ENCODE data around the gene FLVCR2. TPM values are rescaled to one million over a fixed set of nuclear protein-coding genes. Genes with fewer than 3 reads are reported as not detected.

Gene FLVCR2
- total RNA-seq, 2 donors from 2014 or later = under 0.01 to 1.3 TPM

DNA sequence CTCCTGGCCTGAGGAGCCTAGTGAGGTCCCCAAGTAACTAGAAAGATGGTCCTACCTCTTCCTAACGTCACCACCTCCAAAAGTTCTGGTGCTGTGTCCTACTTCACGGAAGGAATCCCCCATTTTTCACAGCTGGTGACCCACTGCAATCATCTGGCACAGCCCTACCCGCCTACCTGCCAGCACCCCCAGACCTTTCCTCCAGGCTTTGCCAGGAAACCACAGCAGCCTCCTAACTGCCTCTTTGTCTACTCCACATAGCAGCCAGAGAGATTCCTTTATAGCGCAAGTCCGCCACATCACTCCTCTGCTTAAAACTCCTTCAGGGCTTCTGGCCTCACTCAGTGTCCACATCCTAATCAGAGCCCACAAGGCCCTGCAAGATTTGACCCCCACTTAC lies 13.4 kb upstream of the FLVCR2 start:
- Histone ChIP-seq H3K27ac (no peak overlapping the region), H3K36me3 (replicated peaks in 1 of 2; ENCODE audit: insufficient read depth in 1 of 2, low read depth in 2 of 2) (no peaks in the 10 kb centered on the region), H3K4me1 (peaks cover 10% of the 10 kb centered on the region), H3K4me3 (no peak overlapping the region), H3K27me3 (no peaks in the 10 kb centered on the region), H3K9me3 (no peaks in the 10 kb centered on the region)
- 88 to 90% methylated on average over 5 of the region's 5 CpGs for WGBS, 2 donors
- no peak for TF ChIP-seq POLR2A (IDR thresholded peaks at IDR 0.05)
- TF ChIP-seq, protein P1, sequence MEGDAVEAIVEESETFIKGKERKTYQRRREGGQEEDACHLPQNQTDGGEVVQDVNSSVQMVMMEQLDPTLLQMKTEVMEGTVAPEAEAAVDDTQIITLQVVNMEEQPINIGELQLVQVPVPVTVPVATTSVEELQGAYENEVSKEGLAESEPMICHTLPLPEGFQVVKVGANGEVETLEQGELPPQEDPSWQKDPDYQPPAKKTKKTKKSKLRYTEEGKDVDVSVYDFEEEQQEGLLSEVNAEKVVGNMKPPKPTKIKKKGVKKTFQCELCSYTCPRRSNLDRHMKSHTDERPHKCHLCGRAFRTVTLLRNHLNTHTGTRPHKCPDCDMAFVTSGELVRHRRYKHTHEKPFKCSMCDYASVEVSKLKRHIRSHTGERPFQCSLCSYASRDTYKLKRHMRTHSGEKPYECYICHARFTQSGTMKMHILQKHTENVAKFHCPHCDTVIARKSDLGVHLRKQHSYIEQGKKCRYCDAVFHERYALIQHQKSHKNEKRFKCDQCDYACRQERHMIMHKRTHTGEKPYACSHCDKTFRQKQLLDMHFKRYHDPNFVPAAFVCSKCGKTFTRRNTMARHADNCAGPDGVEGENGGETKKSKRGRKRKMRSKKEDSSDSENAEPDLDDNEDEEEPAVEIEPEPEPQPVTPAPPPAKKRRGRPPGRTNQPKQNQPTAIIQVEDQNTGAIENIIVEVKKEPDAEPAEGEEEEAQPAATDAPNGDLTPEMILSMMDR (IDR thresholded peaks at IDR 0.05) = no peak
- DNase-seq (no peak), ATAC-seq (no peak)
- intact Hi-C loops (cut with DNase I) = loop anchor here (5.0 kb wide), 1 partner anchor 253 kb away; no protein-coding TSS in a partner anchor

DNA sequence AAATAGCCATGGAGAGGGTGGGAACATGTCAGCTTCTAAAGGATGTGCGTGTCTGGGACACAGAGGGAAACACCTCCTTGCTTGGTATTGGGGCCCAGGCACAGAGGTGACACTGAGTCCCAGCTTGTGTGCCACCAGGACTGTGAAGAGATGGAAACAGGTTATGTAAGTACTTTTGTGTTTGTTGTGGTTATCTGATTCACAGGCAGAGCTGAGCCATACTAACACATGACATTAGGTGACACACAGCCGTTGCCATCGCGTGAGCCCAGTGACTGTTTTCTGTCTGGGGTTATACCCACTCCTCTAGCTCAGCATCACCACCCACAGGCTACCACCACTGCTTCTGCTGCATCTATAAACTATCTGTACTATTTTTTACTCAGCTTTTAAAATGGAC lies 12.1 kb upstream of the FLVCR2 start:
- Histone ChIP-seq H3K9me3 (no peaks in the 10 kb centered on the region), H3K4me1 (no peaks in the 10 kb centered on the region), H3K27ac (no peak overlapping the region), H3K27me3 (no peaks in the 10 kb centered on the region), H3K4me3 (no peak overlapping the region), H3K36me3 (replicated peaks in 1 of 2; ENCODE audit: insufficient read depth in 1 of 2, low read depth in 2 of 2) (no peaks in the 10 kb centered on the region)
- intact Hi-C loops (cut with DNase I) = loop anchor here (5.0 kb wide), 1 partner anchor 254 kb away; no protein-coding TSS in a partner anchor
- ATAC-seq = no peak
- TF ChIP-seq POLR2A (IDR thresholded peaks at IDR 0.05) = no peak
- TF ChIP-seq, protein P1 (IDR thresholded peaks at IDR 0.05) = no peak
- DNase-seq = no peak
- 43 to 47% methylated on average over 4 of the region's 4 CpGs for WGBS, 2 donors

DNA sequence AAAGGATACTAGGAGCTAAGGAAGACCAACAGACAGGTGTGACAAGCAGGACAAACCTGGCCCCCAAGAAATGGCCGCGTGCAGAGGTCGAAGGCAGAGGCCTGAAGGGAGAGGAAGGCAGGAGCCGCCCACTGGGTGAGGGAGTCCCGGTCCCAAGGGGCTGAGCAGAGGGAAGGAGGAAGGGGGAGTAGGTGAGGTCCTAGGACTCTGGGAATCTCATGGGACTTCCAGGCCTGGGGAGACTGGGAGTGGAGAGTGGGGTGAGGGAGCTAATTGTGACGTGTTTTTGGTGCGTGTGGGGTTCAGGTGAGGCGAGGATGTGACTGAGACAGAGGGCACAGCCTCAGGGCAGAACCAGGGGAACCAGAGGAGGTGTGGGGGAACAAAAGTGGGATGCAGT lies 11.7 kb upstream of the FLVCR2 start:
- TF ChIP-seq POLR2A (IDR thresholded peaks at IDR 0.05) = no peak
- TF ChIP-seq, protein P1 (IDR thresholded peaks at IDR 0.05) = no peak
- no peaks in the 10 kb centered on the region for H3K36me3 ChIP-seq (replicated peaks in 1 of 2; ENCODE audit: insufficient read depth in 1 of 2, low read depth in 2 of 2)
- intact Hi-C loops (cut with DNase I) = loop anchor here (5.0 kb wide), 1 partner anchor 254 kb away; no protein-coding TSS in a partner anchor
- H3K4me1 ChIP-seq = no peaks in the 10 kb centered on the region
- no peak overlapping the region for H3K4me3 ChIP-seq
- WGBS, 2 donors = 72 to 81% methylated on average over 8 of the region's 8 CpGs
- no peaks in the 10 kb centered on the region for H3K27me3 ChIP-seq
- H3K27ac ChIP-seq = no peak overlapping the region
- DNase-seq (no peak), ATAC-seq (no peak)
- no peaks in the 10 kb centered on the region for H3K9me3 ChIP-seq

DNA sequence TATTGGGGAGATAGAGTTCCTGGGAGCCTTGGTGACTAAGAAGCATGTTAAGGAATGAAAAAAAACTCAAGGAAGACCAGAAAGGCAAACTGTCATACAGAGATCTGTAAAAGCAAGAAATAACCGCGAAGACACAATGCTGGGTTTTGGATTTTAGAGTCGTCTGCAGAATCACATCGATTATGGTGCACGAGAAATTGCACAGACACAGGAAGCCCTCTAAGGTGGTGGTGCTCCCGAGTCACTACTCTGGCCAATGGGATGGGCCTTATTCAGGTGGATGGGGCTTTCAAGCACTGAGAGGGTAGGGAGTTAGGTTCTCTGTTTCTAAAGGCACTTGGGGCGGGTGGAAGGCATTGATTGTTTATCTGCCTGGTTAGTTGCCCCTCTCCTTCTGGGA lies 10.3 kb upstream of the FLVCR2 start:
- H3K27ac ChIP-seq = no peak overlapping the region
- no peak for DNase-seq
- no peaks in the 10 kb centered on the region for H3K9me3 ChIP-seq
- H3K4me1 ChIP-seq = no peaks in the 10 kb centered on the region
- ATAC-seq = no peak
- intact Hi-C loops (cut with DNase I) = loop anchor here (5.0 kb wide), 1 partner anchor 256 kb away; no protein-coding TSS in a partner anchor
- WGBS, 2 donors = 78 to 79% methylated on average over 6 to 7 of the region's 7 CpGs
- no peaks in the 10 kb centered on the region for H3K27me3 ChIP-seq
- TF ChIP-seq POLR2A (IDR thresholded peaks at IDR 0.05) = no peak
- TF ChIP-seq, protein P1 (IDR thresholded peaks at IDR 0.05) = no peak
- no peaks in the 10 kb centered on the region for H3K36me3 ChIP-seq (replicated peaks in 1 of 2; ENCODE audit: insufficient read depth in 1 of 2, low read depth in 2 of 2)
- H3K4me3 ChIP-seq = no peak overlapping the region

DNA sequence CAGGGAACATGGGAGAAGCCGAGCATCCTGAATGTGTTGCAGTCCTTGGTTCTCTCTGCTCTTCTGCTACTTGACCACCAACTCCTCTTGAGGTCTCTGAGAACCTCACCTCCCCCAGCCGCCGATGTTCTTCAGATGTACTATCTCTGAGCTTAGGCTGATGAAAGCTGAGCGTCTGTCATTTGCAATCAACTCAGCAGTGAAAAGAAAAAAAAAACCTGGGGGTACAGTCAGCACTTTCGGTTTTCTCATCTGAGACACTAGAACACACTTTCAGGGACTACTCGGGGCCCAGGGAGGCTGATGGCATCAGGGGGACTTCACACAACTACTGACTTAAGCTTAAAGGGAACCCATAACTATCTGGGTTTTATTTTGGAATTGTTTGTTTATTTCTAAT lies 9.6 kb upstream of the FLVCR2 start:
- no peak for TF ChIP-seq POLR2A (IDR thresholded peaks at IDR 0.05)
- TF ChIP-seq, protein P1 (IDR thresholded peaks at IDR 0.05) = no peak
- Histone ChIP-seq H3K36me3 (replicated peaks in 1 of 2; ENCODE audit: insufficient read depth in 1 of 2, low read depth in 2 of 2) (no peaks in the 10 kb centered on the region), H3K4me1 (no peaks in the 10 kb centered on the region), H3K4me3 (no peak overlapping the region), H3K27me3 (no peaks in the 10 kb centered on the region), H3K9me3 (no peaks in the 10 kb centered on the region), H3K27ac (no peak overlapping the region)
- WGBS, 2 donors = 84% methylated on average over 6 of the region's 6 CpGs
- DNase-seq (no peak), ATAC-seq (no peak)
- intact Hi-C loops (cut with DNase I) = loop anchor here (5.0 kb wide), 1 partner anchor 256 kb away; no protein-coding TSS in a partner anchor

All from body of pancreas (tissue), 4 donors.